Right hindlimb (tissue), 1 donor: ENCODE results near the gene MEOX1.

Source experiments
- DNase-seq: peaks from one replicate; pipeline ENCODE4 v3.0.0-alpha.2; 2018

Gene MEOX1

DNA sequence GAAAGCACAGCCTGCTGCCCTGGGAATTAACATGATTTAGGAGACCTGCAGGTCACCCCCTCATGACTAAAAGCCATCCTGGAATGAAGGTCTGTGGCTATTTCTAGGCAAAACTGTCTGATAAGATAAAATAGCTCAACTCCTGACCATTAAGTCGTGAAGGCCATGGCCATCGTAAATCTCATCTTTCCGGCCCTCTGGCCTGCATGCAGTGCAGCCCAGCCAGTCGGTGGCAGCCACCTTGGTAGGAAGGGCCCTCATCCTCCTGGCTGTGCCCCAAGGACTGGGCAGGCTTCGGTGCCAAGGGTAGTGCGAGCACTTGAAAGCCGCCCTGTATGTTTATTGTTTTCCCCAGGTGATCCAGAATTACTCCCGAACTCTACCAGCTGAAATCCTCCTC lies 18.2 kb upstream of the MEOX1 start:
- no peak for DNase-seq

DNA sequence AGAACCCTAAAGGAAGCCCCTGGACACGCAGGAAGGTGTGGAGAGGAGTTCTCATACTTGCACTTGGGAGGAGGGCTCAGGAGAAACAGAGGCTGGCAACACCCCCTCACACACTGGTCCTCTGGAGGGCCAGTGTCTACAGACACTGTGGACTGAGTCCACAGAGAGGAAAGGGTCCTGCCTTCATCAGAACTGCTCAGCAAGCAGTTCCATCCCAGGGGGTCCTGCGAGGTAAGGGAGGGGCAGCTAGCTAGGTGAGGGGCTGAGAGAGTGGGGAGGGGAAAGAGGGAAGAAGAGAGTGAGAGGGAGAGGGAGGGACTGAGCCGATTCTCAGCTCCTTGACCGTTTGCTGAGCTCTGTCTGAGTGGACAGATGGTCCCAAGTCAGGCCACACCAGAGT lies 17.7 kb upstream of the MEOX1 start:
- no peak for DNase-seq

GRCh38 chr17:43676471-43676870 lies 14.7 kb upstream of the MEOX1 start:
- no peak for DNase-seq

DNA sequence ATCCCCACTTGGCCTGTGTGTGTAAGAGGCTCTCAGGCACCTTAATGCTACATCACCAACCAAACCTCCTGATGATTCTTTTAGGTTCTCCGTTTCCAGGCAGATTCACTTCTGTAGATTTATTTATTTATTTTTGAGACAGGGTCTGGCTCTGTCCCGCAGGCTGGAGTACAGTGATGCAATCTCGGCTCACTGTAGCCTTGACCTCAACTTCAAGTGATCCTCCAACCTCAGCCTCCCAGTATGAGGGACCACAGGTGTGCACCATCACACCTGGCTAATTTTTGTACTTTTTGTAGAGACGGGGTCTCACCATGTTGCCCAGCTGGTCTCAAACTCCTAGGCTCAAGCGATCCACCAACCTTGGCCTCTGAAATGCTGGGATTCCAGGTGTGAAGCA lies 12.7 kb upstream of the MEOX1 start:
- DNase-seq, result no peak

- peak; percentile 82 for DNase-seq
These were observed 12.0 kb upstream of the MEOX1 start for GRCh38 chr17:43673516-43674323.

GRCh38 chr17:43671755-43672519 lies 10.2 kb upstream of the MEOX1 start:
- no peak for DNase-seq

DNA sequence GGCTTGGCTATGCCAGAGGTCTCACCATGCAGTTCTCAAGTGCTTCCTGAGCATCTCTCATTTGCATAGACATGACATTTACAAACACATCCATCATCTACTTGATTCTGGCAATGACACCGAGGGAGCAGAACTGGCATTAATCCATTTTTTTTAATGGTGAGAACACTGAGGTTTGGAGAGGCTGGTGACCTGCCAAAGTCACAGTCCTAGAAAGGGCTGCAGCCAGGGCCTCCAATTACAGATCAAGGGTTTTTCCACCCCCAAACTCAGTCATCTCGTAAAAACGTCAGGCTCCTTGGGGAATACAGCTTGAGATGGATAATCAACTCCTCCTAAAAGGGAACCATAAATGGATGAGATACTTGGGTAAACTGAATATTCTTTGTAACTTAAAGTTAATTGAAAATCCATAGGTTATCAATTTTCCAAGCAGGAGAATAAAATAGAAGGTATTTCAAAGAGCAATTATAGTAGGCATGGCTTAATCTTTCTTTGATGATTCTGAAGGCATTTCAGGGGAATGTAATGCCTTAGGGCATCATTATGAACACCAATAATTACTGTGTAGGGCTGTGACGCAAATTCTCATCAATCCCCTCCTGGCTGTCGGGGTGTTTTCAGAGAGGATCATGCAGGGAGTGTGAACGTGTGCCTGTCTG lies 9.4 kb upstream of the MEOX1 start:
- peak; percentile 46 for DNase-seq

DNA sequence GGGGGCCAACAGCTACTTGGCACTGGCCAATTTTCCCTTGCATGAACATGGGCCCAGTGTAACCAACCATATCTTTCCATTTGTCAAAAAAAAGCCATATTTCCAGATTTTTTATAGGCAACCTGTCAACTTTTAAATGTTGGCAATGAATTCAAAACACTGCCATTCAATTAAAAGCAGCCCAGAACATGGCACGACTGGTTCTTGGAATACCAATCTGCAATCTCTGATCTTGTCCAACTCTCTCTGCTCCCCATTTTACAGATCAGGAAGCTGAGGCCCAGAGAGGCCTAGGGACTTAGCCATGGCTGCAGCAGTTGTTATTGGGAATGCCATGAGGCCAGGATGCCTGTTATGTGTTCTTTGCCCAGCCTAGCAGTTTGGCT lies 8.9 kb upstream of the MEOX1 start:
- no peak for DNase-seq

- DNase-seq, result peak; percentile 59
These were observed 8.4 kb upstream of the MEOX1 start for GRCh38 chr17:43669971-43670644.

GRCh38 chr17:43667947-43668348 lies 6.2 kb upstream of the MEOX1 start:
- no peak for DNase-seq

- no peak for DNase-seq
These were observed 5.8 kb upstream of the MEOX1 start for GRCh38 chr17:43667506-43667905.

- DNase-seq, result no peak
These were observed 4.2 kb upstream of the MEOX1 start for GRCh38 chr17:43665937-43666236.

DNA sequence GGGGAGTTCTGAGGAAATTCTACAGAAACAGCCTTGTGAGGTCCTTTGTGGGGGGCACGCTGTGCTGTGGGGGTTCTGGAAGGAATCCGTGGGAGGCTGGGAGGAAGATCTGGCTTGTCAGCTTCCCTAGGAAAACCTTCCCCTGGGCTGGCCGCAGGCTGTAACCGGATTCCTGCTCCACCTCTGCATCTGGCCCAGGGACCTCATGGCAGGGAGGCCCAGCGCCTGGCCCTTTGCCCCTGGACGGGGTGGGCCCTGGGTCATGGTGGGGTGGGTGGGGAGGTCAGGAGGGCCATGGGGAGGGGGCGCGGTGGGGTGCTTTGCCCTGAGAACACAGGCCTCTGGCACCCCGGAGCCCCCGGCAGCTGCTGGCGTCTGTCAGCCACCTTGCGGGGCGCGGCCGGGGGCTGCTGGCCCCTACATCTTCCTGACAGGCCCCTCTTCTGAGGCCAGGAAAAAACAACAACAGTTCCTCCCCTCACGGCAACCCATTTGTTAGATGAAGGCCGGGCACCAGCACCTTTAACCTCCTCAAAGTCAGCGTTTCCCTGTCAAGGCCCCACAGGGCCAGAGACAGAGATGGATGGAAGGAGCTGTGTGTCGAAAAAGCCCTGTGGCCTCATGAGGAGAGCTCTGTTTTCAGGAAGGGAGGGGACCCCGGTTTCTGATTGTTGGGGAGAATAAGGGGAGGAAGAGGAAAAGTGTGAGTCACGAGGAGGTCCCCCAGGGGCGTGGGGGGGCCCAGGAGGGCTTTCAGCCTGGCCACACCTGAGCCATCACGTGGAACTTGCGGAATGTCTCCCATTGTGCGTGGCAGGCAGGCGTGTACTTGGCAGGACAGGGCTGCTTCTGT lies 3.6 kb upstream of the MEOX1 start:
- peak; percentile 86 for DNase-seq

GRCh38 chr17:43664096-43664495 lies 2.4 kb upstream of the MEOX1 start:
- DNase-seq, result no peak

DNA sequence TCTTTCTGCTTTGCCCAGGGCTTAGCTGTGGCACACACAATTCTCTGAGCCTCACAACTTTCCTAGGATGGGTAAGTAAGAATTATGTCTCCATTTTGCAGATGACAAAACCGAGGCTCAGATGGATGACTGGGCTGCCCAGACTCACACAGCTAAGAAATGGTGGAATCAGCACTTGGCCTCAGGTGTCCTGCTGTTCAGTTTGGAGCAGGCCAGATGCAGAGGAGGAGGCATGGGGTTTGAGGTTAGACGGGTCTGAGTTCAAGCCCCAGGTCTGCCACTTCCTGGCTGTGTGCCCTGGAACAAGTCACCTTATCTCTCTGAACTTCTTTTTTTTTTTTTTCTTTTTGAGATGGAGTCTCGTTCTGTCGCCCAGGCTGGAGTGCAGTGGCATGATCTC lies 1.7 kb upstream of the MEOX1 start:
- no peak for DNase-seq

- no peak for DNase-seq
These were observed 855 bp upstream of the MEOX1 start for GRCh38 chr17:43662413-43663141.

DNA sequence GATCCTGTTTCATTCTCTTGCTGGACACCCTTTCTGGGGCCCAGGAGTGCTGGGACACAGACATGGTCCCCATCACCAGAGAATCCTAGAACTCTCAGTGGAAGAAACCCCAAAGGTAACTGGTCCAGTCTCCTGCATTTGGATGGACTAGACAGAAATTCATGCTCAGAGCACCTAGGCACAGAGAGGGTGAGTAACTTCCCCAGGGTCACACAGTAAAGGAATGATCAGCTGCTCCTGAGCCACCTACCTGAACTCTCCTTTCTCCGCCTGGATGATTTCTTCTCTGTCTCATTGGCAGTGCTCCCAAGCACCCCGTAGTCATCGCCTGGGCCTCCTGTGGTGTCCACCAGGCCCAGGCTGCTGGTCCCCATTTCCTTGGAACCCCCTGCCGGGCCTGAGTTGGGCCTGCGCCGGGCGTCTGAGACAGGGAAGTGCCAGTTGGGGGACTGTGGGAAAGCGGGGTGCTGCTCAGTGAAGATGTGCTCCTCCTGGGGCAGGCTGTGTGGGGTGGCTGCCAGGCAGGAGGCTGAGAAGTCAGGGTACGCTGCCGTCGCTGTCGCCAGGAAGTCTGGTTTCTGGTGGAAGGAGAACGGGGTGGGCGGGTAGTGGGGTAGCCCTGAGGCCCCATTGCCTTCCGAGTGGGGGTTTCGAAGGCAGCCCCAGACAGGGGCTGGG lies 767 bp downstream of the MEOX1 start:
- DNase-seq, result no peak

GRCh38 chr17:43659823-43660617 lies 1.7 kb downstream of the MEOX1 start:
- DNase-seq, result no peak

- no peak for DNase-seq
These were observed 2.8 kb downstream of the MEOX1 start for GRCh38 chr17:43658900-43659299.

- DNase-seq, result no peak
These were observed 5.9 kb downstream of the MEOX1 start for GRCh38 chr17:43655693-43656255.
